HepG2 (cell line): ENCODE data around the gene UQCRC2. TPM values are rescaled to one million over a fixed set of nuclear protein-coding genes. Genes with fewer than 3 reads are reported as not detected.

ENCODE experiments used
- ISX ChIP-seq: sonication (generic); formaldehyde crosslinking; conservative IDR thresholded peaks from 2 replicates; pipeline ENCODE4 v1.5.0; 2020; ENCODE audit warnings: missing genetic modification reagents
- NFYC ChIP-seq: IDR thresholded peaks from 2 replicates; pipeline ENCODE4 v1.6.1; 2016; ENCODE audit warnings: missing genetic modification reagents, missing compliant biosample characterization
- RCOR2 ChIP-seq: IDR thresholded peaks from 2 replicates; pipeline ENCODE4 v1.6.1; 2016; ENCODE audit warnings: missing biosample characterization, missing genetic modification reagents
- RFX3 ChIP-seq: IDR thresholded peaks from 2 replicates; pipeline ENCODE4 v1.6.1; 2016; ENCODE audit warnings: missing biosample characterization, missing genetic modification reagents
- TCF7 ChIP-seq: sonication (generic); IDR thresholded peaks from 2 replicates; pipeline ENCODE4 v1.6.1; 2016; ENCODE audit warnings: antibody characterized with exemption, low read depth
- THYN1 ChIP-seq: sonication (generic); formaldehyde crosslinking; IDR thresholded peaks from 2 replicates; pipeline ENCODE4 v1.8.1; 2023; ENCODE audit warnings: low read depth, mild to moderate bottlenecking, moderate library complexity, missing genetic modification reagents, borderline replicate concordance
- ZEB1 ChIP-seq: IDR thresholded peaks from 2 replicates; pipeline ENCODE4 v1.6.1; 2012; ENCODE audit warnings: mild to moderate bottlenecking, low read depth, inconsistent platforms; ENCODE audit not compliant: insufficient replicate concordance
- ZFP36 ChIP-seq: fragments of 150-350 bp; IDR thresholded peaks from 2 replicates; pipeline ENCODE4 v1.6.1; 2018; ENCODE audit warnings: borderline replicate concordance, low read length, low read depth; ENCODE audit not compliant: partially characterized antibody
- ZNF33A ChIP-seq: sonication (generic); formaldehyde crosslinking; IDR thresholded peaks from 2 replicates; pipeline ENCODE4 v1.5.1; 2020; ENCODE audit warnings: missing genetic modification reagents, mild to moderate bottlenecking, moderate library complexity, borderline replicate concordance
- ZNF350 ChIP-seq: sonication (generic); formaldehyde crosslinking; IDR thresholded peaks from 2 replicates; pipeline ENCODE4 v1.4.0; 2020; ENCODE audit warnings: mild to moderate bottlenecking, low read depth, missing genetic modification reagents, borderline replicate concordance
- ZNF75D ChIP-seq: sonication (generic); formaldehyde crosslinking; IDR thresholded peaks from 2 replicates; pipeline ENCODE4 v1.8.1; 2023; ENCODE audit warnings: missing genetic modification reagents, mild to moderate bottlenecking, borderline replicate concordance
- polyA plus RNA-seq, 8 experiments: library from polyadenylated mRNA; depleted of rRNA in 3 of 8; stranded (reverse) in 7 of 8; unstranded in 1 of 8; fragments of >200 nt; fragmentation: Illumina TruSeq in 4 of 8; extraction: Trizol in 4 of 8; gene quantifications; 2 replicates each; pipeline versions ENCODE4 v1.2.1 to v1.2.3, GENCODE V29; 2011 to 2016; ENCODE audit warnings: low read depth in 4 of 8, missing spikeins in 1 of 8, mixed read lengths in 1 of 8; ENCODE audit not compliant: insufficient read depth in 1 of 8
- total RNA-seq, 5 experiments: library from RNA; depleted of rRNA; stranded (reverse); fragments of >200 nt; fragmentation: Illumina TruSeq; extraction: Trizol; gene quantifications; 2 replicates each; pipeline ENCODE4 v1.2.3, GENCODE V29; 2016; ENCODE audit warnings: low read depth in 1 of 5
- TF ChIP-seq, protein P1 (sequence below): sonication (generic); formaldehyde crosslinking; IDR thresholded peaks from 2 replicates; pipeline ENCODE4 v1.8.1; 2022; ENCODE audit warnings: mild to moderate bottlenecking, missing genetic modification reagents
- TF ChIP-seq, protein P2 (sequence below): sonication (generic); formaldehyde crosslinking; conservative IDR thresholded peaks from 2 replicates; pipeline ENCODE4 v1.8.0; 2022; ENCODE audit warnings: mild to moderate bottlenecking, moderate library complexity, missing genetic modification reagents
- TF ChIP-seq, protein P3 (sequence below): sonication (generic); formaldehyde crosslinking; IDR thresholded peaks from 2 replicates; pipeline ENCODE4 v1.9.0; 2021; ENCODE audit warnings: mild to moderate bottlenecking, missing genetic modification reagents
- TF ChIP-seq, protein P4 (sequence below): sonication (generic); formaldehyde crosslinking; IDR thresholded peaks from 2 replicates; pipeline ENCODE4 v1.8.0; 2022; ENCODE audit warnings: mild to moderate bottlenecking, missing genetic modification reagents; ENCODE audit not compliant: insufficient replicate concordance

UQCRC2 gene
- total and polyA plus RNA-seq, 2 of the 13 experiments (the other 11 are each of a cell fraction or from before 2014, with no cell fraction given) = 442 to 536 TPM

DNA sequence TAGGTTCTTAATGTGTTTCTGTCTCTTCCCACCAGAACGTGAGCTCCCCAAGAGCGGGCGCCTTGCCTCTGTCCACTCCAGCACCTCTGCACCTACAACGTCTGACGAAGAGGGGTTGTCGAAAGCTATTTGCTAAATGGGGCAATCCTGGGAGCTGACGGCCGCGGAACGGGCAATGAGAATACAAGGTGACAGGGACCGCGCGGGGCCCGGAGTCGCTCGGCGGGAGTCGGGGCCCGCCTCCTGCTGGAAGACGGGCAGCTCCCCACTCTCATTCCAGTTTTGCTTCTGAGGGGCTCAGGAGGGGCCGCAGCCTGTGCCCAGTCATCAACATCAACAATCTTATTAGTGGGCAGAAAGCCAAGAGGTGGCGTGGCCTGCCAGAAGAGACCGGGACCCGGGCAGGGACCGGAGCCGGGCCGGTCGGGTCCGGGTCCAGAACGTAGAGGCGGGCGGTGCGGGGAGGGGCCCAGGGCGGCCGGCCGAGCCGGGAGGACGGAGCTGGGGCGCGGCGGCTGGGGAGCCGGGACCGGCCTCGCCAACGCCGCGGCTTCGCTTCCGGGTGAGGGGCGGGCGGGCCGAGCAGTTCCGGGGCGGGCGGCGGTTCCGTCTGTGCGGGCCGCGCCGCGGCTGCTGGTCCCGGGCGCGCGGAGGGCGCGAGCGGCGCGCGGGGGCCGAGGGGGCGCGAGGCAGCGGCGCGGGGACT is 54.5 kb downstream of the UQCRC2 start, which contains the start of gene MOSMO (continued):
- TF ChIP-seq, protein P1, sequence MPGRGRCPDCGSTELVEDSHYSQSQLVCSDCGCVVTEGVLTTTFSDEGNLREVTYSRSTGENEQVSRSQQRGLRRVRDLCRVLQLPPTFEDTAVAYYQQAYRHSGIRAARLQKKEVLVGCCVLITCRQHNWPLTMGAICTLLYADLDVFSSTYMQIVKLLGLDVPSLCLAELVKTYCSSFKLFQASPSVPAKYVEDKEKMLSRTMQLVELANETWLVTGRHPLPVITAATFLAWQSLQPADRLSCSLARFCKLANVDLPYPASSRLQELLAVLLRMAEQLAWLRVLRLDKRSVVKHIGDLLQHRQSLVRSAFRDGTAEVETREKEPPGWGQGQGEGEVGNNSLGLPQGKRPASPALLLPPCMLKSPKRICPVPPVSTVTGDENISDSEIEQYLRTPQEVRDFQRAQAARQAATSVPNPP (CRISPR knock-in tag) = peak; percentile 80; the same call in 1 of the 2 replicates
- TF ChIP-seq RFX3 (no peak), THYN1 (CRISPR knock-in tag) (no peak), ZNF350 (CRISPR knock-in tag) (no peak; the same call in 1 of the 2 replicates), TCF7 (no peak), ISX (CRISPR knock-in tag) (no peak; the same call in 1 of the 2 replicates), ZNF33A (CRISPR knock-in tag) (no peak), ZEB1 (no peak), ZNF75D (CRISPR knock-in tag) (no peak), ZFP36 (no peak), RCOR2 (CRISPR knock-in tag) (no peak), NFYC (no peak)
- TF ChIP-seq, protein P2, sequence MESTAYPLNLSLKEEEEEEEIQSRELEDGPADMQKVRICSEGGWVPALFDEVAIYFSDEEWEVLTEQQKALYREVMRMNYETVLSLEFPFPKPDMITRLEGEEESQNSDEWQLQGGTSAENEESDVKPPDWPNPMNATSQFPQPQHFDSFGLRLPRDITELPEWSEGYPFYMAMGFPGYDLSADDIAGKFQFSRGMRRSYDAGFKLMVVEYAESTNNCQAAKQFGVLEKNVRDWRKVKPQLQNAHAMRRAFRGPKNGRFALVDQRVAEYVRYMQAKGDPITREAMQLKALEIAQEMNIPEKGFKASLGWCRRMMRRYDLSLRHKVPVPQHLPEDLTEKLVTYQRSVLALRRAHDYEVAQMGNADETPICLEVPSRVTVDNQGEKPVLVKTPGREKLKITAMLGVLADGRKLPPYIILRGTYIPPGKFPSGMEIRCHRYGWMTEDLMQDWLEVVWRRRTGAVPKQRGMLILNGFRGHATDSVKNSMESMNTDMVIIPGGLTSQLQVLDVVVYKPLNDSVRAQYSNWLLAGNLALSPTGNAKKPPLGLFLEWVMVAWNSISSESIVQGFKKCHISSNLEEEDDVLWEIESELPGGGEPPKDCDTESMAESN (CRISPR knock-in tag) = peak; percentile 62; the same call in 1 of the 2 replicates
- TF ChIP-seq, protein P3, sequence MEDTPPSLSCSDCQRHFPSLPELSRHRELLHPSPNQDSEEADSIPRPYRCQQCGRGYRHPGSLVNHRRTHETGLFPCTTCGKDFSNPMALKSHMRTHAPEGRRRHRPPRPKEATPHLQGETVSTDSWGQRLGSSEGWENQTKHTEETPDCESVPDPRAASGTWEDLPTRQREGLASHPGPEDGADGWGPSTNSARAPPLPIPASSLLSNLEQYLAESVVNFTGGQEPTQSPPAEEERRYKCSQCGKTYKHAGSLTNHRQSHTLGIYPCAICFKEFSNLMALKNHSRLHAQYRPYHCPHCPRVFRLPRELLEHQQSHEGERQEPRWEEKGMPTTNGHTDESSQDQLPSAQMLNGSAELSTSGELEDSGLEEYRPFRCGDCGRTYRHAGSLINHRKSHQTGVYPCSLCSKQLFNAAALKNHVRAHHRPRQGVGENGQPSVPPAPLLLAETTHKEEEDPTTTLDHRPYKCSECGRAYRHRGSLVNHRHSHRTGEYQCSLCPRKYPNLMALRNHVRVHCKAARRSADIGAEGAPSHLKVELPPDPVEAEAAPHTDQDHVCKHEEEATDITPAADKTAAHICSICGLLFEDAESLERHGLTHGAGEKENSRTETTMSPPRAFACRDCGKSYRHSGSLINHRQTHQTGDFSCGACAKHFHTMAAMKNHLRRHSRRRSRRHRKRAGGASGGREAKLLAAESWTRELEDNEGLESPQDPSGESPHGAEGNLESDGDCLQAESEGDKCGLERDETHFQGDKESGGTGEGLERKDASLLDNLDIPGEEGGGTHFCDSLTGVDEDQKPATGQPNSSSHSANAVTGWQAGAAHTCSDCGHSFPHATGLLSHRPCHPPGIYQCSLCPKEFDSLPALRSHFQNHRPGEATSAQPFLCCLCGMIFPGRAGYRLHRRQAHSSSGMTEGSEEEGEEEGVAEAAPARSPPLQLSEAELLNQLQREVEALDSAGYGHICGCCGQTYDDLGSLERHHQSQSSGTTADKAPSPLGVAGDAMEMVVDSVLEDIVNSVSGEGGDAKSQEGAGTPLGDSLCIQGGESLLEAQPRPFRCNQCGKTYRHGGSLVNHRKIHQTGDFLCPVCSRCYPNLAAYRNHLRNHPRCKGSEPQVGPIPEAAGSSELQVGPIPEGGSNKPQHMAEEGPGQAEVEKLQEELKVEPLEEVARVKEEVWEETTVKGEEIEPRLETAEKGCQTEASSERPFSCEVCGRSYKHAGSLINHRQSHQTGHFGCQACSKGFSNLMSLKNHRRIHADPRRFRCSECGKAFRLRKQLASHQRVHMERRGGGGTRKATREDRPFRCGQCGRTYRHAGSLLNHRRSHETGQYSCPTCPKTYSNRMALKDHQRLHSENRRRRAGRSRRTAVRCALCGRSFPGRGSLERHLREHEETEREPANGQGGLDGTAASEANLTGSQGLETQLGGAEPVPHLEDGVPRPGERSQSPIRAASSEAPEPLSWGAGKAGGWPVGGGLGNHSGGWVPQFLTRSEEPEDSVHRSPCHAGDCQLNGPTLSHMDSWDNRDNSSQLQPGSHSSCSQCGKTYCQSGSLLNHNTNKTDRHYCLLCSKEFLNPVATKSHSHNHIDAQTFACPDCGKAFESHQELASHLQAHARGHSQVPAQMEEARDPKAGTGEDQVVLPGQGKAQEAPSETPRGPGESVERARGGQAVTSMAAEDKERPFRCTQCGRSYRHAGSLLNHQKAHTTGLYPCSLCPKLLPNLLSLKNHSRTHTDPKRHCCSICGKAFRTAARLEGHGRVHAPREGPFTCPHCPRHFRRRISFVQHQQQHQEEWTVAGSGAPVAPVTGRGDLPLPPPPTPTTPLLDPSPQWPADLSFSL (CRISPR knock-in tag) = no peak
- TF ChIP-seq, protein P4, sequence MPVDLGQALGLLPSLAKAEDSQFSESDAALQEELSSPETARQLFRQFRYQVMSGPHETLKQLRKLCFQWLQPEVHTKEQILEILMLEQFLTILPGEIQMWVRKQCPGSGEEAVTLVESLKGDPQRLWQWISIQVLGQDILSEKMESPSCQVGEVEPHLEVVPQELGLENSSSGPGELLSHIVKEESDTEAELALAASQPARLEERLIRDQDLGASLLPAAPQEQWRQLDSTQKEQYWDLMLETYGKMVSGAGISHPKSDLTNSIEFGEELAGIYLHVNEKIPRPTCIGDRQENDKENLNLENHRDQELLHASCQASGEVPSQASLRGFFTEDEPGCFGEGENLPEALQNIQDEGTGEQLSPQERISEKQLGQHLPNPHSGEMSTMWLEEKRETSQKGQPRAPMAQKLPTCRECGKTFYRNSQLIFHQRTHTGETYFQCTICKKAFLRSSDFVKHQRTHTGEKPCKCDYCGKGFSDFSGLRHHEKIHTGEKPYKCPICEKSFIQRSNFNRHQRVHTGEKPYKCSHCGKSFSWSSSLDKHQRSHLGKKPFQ = no peak
